Spleen (tissue), 7 donors: ENCODE results near the gene BAK1.

Experiments
- CTCF ChIP-seq, 11 experiments: fragments of 200-600 bp in 7 of 11; fragments of 450-650 bp in 4 of 11; sonication (generic) in 4 of 11; IDR thresholded peaks in 8 of 11; conservative IDR thresholded peaks in 3 of 11; 1 replicate in 7 of 11; 2 replicates in 4 of 11; pipeline versions ENCODE4 v1.4.0 to v1.8.0; 2016 to 2021; ENCODE audit warnings: antibody characterized with exemption in 11 of 11, inconsistent platforms in 4 of 11, mild to moderate bottlenecking in 1 of 11
- POLR2A ChIP-seq, 3 donors: fragments of 450-650 bp; IDR thresholded peaks; one replicate each; pipeline ENCODE4 v1.5.1; 2017; ENCODE audit warnings: antibody characterized with exemption in 3 of 3, mild to moderate bottlenecking in 1 of 3
- POLR2AphosphoS5 ChIP-seq, 3 donors: sonication (generic); formaldehyde crosslinking; IDR thresholded peaks; one replicate each; pipeline ENCODE4 v1.5.1; 2017; ENCODE audit warnings: antibody characterized with exemption in 3 of 3
- donor health status: DM: no; HTN: no; CAD: no; lungs with moderate emphysema.
- donor health status: DM: no; HTN: no; CAD: no.
- donor health status: DM: no; HTN: no; CAD: no.

GRCh38 chr6:33585403-33586107 is 5.5 kb upstream of the BAK1 start:
- TF ChIP-seq CTCF (IDR thresholded peaks at IDR 0.05 in 8 of 11, conservative IDR thresholded peaks at IDR 0.05 in 3 of 11) (peak; percentile 96 to 100 (median 100)), POLR2A (IDR thresholded peaks at IDR 0.05) (no peak), POLR2AphosphoS5 (IDR thresholded peaks at IDR 0.05) (peak; percentile 73 to 81 (median 78))
